GM19239 (cell line): Measurements from ENCODE around the gene MEOX2.

Experiments used
- DNase-seq: peaks from one replicate; pipeline ENCODE4 v3.0.0; 2011; ENCODE audit warnings: low spot score; ENCODE audit not compliant: insufficient read length
- FAIRE-seq: peaks from 2 replicates; lab custom pipeline; 2011; peaks lifted over from hg19 to GRCh38; lab: Jason Lieb, UNC

The MEOX2 gene

DNA sequence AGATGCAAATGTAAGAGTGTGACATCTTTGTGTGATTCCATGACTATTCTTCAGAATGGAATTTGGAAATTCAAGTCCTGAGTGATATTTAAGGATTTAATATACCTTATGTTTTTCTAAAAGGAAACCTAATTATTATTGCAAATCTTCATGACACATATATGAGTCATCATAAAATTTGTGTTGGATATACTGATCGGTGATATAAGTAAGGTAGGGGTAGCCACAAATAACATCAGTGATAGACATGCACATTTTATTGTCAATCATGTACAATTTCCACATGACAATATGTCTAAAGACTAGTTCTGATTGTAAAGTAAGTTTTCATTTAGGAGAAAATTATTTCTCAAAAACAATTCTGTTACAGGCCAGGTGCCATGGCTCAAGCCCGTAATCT lies 65.0 kb downstream of the MEOX2 start:
- FAIRE-seq (no peak), DNase-seq (no peak)

DNA sequence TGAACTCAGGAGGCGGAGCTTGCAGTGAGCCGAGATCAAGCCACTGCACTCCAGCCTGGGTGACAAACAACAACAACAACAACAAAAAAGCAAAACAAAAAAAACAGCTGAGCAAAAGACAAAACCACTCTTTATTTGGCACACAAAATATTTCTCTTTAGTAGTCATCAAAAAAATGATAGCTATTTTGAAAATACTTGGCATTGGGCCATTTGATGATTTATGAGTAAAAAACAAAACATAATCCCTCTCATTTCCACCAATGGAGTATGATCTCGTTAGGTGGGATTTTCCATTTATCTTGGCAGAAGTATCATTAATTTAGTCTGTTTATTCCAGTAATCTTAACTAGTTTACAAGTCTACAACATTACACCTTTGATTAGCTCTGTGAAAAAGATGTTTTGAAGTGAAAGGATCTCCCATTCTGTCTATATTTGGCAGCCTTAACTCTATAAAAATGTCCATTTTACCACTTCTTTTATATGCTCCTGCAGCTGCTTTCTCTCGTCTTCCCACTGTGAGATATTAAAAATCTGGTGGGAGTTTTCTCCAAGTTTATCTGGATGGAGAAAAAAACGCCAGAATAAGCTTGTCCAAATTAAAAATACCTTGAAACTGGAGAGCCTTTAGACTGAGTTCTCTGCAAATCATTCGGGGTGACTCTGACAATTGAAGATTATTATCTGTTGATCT lies 65.8 kb downstream of the MEOX2 start:
- DNase-seq, result no peak
- FAIRE-seq, result no peak

DNA sequence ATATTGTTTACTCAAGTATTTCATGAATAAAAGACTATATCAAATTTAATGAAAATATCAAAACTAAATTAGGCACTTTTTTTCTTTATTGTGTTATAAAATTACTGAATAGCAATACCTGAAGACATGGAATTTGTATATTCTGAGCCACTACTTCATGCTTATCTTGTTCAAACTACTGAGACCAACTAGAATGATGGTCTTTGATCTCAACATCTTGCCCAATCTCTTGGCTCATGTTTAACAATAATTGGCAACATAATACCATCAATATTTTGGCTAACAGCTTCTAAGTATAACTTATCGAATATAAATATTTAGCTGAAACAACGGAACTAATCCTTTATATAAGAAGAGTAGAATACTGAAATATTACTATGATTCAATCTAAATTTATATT lies 68.2 kb downstream of the MEOX2 start:
- no peak for FAIRE-seq
- DNase-seq, result no peak

DNA sequence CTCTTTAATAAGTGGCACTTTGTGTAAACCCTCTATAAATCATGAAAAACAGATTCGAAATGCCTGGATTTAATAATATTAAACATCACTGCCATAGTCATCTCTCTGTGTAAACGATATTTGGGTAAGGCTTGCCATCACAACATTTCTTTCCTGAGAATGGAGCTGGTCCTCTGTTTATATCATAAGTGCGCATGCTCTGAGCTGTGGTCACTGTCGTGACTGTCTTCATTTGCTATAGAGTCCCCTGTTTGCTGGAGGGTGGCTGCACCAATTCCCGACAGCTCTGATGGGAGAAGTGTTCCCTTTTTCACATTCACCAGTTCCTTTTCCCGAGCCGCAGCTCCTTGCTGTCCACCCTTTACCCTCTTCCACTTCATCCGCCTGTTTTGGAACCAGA lies 74.3 kb downstream of the MEOX2 start:
- FAIRE-seq (no peak), DNase-seq (no peak)

DNA sequence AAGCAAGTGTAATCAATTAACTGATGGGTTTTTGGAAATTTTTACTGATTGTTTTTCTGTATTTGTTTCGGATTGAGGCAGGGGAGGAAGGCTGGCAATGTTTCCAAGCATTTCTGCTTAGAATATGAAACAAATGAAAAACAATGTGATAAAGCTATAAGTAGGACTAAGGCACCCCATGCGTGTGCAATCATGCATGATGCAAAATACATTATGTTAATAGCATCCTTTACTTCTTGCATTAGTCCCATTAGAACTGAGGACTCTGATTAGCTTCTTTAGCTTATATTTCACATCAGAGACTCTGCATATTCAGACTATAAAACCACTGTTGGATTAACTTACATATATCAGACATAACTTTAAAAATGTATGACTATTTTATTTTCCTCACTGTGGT lies 76.0 kb downstream of the MEOX2 start:
- FAIRE-seq, result no peak
- DNase-seq, result no peak

DNA sequence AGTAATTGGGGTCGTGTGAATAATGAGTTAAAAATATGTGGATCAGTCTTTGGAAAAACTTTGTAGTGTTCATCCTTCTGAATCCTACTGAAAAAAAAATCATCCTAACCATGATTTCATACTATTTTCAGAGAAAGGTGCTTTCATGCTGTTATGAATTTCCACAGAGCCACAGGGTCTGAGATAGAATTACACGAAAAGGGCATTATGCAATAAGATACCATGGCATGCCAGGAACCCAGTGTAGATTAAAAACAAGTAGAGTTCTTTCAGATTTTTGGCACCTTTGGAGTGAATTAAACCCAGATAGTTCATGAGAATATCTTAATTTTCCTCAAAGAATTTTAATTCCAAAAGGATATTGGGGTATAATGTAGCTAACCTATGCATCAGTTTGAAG lies 77.2 kb downstream of the MEOX2 start:
- FAIRE-seq, result no peak
- no peak for DNase-seq

DNA sequence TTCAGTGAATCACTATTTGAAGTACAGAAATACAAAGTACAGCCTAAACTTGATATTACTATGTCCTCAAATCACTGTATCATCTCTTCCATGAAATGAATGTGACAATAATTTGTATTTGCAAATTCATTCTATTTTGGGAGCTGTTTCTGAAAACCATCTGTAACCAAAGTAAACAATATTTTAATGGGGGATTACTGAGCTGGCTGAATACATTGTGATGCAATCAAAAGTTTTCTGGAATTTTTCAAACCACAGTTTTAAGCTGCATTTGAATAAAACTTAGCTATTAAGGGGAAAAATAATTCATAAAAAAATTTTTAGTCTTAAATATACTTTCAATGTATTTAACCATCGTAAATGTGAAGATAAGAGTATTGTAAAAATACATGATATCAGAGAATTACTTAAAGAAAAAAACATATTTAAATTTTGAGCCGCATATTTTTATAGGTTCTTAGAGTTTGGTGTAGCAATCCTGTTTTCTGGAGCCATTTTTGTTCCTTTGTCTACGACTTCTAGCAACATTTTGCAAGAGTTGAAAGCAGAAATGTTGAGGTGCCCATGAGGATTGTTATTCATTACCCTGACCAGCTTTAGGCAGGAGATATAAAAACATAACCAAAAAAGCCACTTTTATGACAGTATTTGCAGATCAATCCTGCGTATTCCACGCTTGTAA lies 78.8 kb downstream of the MEOX2 start:
- FAIRE-seq (no peak), DNase-seq (no peak)

DNA sequence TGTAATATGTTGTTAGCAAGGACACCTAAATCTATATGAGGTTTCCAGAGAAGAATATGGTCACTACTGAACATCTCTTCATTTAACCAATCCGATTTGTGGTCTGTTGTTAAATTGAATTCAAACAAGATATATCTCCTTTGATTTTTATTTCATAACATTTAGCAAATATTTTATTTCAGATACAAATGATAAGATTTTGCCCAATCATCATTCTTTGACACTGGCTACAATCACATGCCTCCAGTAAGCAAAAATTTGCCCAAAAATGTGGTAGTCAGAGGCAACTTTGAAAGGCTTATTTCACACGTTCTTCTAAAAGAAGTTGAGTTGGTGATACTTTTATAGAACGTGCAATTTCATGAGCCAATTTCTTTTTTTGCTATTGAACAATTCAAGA lies 79.9 kb downstream of the MEOX2 start:
- no peak for DNase-seq
- FAIRE-seq, result no peak

DNA sequence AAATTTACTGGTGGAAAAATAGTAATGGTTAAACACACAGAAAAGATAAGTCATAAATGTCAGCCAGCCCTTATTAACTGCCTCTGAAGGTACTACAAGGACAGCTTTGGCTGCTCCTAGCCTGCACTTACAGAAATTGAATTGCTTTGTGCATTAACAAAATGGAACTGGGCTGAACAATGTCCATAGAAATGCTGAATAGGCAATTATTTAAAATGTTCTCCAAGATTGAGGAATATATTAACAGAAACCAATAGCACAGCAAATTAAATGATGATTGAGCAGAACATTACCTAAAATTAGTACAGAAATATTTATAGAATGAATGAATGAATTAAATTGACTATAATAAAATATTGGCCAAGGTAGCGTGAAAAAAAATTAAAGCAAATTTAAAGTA lies 82.3 kb downstream of the MEOX2 start:
- no peak for FAIRE-seq

DNA sequence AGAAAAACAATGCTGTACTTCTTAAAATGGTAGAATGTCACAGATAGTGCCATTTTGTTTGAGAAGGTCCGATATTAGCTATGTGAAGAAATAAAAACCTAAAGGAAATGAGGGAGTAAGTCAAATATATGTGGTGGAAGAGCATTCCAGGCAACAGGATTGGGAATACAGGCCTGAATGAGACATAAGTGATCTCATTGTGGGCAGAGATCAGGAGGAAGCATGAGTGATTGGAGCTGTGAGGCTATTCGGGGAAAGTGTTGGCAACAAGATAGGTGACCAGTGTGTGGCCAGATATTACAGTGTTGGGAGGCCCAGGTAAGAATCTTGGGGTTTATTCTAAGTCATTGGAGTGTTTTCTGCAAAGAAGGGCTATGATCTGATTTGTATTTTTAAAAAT lies 83.4 kb downstream of the MEOX2 start:
- FAIRE-seq, result no peak

More for the DNA sequence above, 82.3 kb downstream of the MEOX2 start:
- no peak for DNase-seq

DNA sequence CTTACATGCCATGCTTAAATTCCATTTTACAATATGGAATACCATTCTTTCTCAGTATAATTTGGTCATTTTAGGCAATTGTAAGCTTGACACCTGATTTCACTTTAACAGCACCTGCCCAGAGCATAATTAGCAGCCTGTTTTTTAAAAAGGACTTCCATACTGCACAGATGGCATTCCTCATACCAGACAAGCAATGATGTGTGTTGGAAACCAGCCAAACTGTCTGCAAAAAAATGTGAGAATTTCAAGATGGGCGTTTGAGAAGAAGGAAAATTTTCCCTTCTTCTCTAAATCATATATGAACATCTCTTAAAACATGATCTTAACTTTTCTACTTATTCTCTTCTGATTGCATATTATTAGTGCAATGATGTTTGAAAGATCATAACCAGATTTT lies 84.2 kb downstream of the MEOX2 start:
- DNase-seq (no peak), FAIRE-seq (no peak)

More for the DNA sequence above, 83.4 kb downstream of the MEOX2 start:
- no peak for DNase-seq

DNA sequence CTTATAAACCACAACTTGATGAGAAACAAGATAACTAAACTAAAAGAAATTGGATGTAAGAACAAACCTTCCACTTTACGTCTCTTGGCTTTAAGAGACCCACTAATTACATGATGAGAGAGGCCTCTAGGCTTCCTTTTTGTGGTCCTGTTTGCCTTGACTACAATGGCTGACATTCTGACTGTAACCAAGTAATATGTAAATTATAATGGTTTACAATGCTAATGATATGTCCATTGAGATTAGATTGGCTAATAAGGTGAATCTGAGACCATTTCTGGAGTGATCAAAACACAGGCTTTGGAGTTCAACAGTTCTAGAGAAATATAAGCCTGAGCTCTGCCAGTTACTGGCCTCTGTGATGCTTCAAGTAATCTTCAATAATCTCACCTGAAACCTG lies 85.3 kb downstream of the MEOX2 start:
- DNase-seq (no peak), FAIRE-seq (no peak)

DNA sequence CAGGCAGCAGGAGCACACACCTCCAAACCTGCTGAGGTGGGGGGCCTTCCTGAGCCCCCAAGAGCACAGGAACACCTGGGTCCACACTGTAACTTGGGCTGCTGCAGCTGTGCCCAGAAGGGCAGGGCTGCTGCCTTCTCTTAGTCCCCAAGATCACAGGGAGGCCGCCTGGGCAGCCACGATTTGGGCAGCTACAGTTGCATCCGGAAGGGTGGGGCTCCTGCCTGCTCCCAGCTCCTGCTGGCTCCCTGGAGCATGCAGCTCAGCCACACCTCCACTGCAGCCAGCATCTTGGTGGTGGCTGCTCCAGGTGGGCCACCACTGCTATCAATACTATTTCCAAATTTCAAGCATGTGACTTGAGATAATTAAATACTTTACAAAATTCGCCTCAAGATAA lies 86.2 kb downstream of the MEOX2 start:
- DNase-seq, result no peak
- no peak for FAIRE-seq

DNA sequence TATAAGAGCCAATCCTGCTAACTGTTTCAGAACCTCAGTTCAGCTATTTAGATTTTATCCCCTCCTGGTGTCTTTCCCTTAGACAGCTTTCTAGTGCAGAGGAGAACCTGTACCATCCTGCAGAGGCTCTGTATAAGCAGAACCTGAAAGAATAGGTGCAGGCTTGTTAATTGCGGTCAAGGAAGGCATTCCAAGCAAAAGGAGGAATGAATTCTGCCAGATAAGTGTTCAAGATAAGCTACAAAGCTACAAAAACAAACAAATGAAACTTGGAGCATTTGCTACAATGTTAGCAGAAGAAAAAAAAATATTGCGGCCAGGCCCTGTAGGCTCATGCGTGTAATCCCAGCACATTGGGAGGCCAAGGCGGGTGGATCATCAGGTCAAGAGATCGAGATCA lies 92.0 kb downstream of the MEOX2 start:
- FAIRE-seq (no peak), DNase-seq (no peak)

DNA sequence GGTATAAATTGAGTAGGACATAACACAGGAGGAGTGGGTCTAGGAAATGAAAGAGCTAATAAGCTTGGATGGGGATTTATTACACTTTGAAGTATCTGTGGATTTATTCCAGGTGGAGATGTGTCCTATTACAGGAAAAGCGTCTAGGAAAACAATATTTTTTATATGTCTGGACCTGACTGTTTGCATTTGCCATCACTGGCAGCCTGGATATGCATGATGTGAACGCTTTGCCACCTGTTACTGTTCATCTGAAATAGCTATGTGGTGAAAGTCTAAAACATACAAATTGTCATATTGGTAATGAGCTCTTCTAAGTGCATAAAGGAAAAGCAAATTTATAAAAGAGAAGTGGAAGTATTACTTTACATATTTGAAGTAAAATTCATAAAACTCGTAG lies 93.1 kb downstream of the MEOX2 start:
- no peak for FAIRE-seq
- no peak for DNase-seq

DNA sequence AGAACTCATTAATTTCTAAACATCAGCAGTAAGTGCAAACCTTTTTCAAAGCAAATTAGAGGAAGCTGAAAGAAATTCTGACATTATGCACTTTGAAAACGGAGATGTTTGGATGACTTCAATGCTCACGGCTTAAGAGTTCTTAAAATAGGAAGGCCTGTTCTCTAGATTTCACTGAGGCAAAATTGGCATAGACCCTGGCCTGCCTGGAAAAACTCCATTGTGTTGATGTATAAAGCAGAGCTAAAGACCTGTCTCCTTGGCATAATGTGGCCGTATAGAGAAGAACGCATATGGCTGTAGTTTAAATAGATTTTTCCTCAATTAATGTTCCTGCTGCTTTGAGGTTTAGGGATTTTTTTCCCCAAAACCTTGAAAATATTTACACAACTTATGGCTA lies 100.2 kb downstream of the MEOX2 start:
- DNase-seq, result no peak
- no peak for FAIRE-seq

DNA sequence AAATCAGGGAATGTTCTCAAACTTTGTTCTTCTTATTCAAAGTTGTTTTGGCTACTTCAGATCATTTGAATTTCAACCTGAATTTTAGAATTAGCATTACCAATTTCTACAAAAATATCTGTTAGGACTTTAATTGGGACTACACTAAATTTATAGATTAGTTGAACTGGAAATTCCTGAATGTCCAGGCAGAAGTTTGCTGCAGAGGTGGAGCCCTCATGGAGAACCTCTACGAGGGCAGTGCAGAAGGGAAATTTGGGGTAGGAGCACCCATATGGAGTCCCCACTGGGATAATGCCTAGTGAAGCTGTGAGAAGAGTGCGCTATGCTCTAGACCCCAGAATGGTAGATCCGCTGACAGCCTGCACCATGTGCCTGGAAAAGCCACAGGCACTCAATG lies 101.9 kb downstream of the MEOX2 start:
- DNase-seq (no peak), FAIRE-seq (no peak)

DNA sequence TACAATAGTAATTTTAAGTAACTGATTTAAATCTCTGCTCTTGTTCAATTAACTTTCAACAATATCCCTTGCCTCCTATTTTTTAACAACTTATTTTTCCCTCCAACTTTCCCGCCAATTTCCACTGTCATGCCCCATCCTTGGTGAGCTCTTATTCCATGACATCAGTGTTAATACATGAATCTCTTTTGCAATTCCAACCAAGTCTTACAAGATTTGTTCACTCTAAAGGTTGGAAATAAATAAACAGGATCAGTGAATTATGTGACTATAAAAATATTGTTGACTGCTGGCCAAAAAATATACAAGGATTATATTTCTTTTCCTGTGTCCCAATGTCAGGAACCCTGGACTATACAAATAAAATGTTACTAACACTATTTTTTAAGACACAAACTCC lies 103.7 kb downstream of the MEOX2 start:
- no peak for DNase-seq
- no peak for FAIRE-seq

DNA sequence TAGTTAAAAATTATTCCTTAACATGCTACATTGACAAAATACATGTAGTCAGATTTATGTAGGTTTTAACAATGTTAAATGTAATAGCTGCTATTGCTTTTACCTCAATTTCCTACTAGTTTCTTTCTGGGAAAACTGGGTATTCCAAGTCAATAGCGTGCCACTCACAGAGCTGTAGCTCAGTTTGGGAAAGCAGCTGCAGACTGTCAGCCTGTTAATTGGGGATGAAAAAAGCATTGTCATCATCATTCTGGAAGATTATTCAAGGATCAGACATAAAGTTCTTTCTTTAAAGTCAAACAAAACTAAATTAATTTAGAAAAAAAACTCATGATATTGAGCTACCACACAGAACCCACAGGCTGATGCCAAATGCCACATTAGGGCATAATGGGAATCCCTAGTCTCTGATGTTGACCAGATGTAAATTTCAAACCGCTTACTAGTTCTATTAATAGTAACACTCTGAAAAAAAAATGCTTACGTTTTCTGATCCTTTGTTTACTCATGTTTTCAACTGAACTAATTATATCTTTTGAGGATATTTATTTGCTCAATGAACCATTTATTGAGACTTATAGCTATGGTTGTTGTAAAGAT lies 105.0 kb downstream of the MEOX2 start:
- DNase-seq (no peak), FAIRE-seq (no peak)

DNA sequence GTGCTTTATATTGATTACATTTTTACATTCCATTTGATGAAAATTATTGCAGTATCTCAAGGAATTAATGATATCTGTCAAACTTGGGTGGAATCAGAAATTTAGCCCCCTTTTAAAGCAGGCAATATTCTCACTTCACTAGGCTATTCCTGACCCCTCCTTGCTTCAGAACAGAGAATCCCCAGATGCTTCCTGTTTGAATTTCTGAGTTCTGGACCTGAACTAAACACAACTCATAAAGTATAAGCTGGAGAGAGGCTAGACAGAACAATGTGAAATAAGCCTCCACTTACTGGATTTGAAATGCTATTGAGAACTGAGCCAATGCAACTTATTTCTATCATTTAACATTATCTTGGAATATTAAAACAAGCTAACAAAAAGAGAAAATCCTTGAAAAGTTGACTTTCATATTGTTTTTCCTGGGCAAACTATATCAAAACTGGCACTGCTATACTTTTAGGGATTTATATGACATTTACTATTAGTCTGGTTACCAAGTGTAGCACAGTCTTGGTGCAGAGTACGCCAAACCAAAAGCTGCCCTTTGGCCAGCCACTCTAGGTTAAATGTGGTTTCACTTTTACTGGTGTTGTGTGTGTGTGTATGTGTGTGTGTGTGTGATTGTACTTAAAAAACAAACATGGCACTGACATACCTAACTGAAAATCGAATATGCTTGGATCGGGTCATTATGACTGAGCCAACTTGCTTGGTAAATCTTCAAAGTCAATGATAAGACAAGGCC lies 105.7 kb downstream of the MEOX2 start:
- DNase-seq (no peak), FAIRE-seq (no peak)

DNA sequence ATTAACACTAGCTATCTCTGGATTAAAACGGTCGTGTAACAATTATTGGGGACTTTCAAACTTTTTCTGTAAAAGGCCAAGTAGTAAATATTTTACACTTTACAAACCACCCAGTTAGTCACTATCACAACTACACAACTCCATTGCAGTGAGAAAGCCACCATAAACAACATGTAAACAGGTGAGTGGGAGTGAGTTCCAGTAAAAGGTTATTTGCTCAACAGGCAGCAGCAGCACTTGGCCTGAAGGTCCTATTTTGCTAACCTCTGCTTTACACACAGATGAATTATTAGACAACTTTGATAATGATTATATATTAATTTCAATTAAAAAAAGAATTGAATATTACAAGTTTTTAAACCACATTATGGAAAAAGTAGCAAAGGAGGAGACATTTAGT lies 108.9 kb downstream of the MEOX2 start:
- DNase-seq, result no peak
- no peak for FAIRE-seq
